ENCODE results near the gene CDH23.

The CDH23 gene

GRCh38 chr10:71521504-71522441 is 125.1 kb downstream of the CDH23 start:
- no peak for TF ChIP-seq POLR2A (IDR thresholded peaks at IDR 0.05; ENCODE audit: low read length)
- no peak for TF ChIP-seq GATA1 (IDR thresholded peaks at IDR 0.05; ENCODE audit: low read depth, low read length)
- DNase-seq: no peak

DNA sequence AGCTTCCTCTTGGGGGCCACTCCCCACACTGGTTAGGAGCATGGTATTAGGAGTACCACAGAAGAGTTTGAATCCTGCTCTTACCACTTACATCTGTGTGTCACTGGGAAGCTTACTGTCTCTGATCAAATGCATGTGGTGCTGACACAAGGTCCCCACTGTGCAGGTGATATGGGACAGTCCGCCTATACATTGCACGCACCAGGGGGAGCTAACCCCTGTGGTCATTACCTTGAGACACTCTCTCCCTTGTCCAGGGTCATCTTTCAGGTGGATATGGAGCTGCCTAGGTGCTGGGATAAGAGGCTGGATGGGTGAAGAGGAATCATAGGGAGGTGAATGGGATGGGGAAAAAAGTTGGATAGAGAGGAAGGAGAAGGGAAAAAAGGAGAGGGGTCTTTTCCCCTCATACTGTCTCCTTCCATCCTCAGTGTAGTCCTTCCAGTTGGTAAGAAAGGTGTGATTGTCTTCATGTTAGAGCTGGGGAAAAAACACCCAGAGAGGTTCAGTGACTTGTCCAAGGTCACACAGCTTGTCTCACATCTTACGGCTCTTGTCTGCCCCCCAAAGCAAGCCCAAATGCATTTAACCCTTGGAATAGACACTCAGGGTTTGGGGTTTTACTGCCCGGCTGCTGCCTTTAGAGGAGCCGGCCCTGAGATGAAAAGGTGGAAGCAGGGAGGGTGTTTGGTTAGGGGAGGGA is 125.9 kb downstream of the CDH23 start:
- DNase-seq: peak in 1 of 2 experiments; percentile 8
- no peak for TF ChIP-seq POLR2A (IDR thresholded peaks at IDR 0.05; ENCODE audit: low read length)

GRCh38 chr10:71523756-71524155 is 127.0 kb downstream of the CDH23 start:
- DNase-seq: no peak

DNA sequence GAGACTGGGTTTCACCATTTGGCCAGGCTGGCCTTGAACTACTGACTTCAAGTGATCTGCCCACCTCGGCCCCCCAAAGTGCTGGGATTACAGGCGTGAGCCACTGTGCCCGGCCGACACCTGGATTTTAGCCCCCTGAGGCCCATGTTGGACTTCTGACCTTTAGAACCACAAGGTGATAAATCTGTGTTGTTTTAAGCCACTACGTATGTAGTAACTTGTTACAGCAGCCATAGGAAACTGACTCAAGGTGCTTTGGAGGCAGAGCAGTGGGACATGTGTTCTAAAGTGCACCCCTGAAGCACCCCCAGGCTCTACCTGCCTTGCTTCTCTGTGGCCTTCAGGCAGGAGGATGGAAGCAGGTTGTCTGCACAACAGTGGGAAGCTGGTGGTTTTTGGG is 128.4 kb downstream of the CDH23 start:
- TF ChIP-seq GATA1 (IDR thresholded peaks at IDR 0.05; ENCODE audit: low read depth, low read length) (no peak), POLR2A (IDR thresholded peaks at IDR 0.05; ENCODE audit: low read length) (no peak)
- no peak for DNase-seq

More at GRCh38 chr10:71523756-71524155, 127.0 kb downstream of the CDH23 start:
- no peak for TF ChIP-seq POLR2A (IDR thresholded peaks at IDR 0.05; ENCODE audit: low read length)
- no peak for TF ChIP-seq GATA1 (IDR thresholded peaks at IDR 0.05; ENCODE audit: low read depth, low read length)

- TF ChIP-seq POLR2A (IDR thresholded peaks at IDR 0.05; ENCODE audit: low read length): no peak
- no peak for TF ChIP-seq GATA1 (IDR thresholded peaks at IDR 0.05; ENCODE audit: low read depth, low read length)
- DNase-seq: no peak
These were observed 129.0 kb downstream of the CDH23 start for GRCh38 chr10:71525721-71526120.

DNA sequence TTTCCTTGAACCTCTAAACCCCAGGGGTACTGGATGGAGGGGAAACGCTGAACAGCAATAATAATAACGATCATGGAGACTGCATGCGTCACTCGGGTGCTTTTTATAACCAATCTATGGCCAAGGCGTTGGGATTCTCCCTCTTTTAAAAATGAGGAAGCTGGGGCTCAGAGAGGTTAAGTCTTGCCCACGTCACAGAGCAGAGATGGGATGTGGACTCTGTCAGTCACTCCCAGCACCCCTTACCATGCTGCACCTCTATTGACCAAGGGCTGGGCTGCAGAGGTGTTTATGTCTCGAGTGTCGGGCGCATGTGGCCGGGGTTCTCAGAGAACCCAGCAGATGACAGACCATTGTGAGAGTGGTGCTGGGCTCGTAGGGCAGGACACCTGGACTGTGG is 129.9 kb downstream of the CDH23 start:
- no peak for DNase-seq
- TF ChIP-seq GATA1 (IDR thresholded peaks at IDR 0.05; ENCODE audit: low read depth, low read length) (no peak), POLR2A (IDR thresholded peaks at IDR 0.05; ENCODE audit: low read length) (no peak)

DNA sequence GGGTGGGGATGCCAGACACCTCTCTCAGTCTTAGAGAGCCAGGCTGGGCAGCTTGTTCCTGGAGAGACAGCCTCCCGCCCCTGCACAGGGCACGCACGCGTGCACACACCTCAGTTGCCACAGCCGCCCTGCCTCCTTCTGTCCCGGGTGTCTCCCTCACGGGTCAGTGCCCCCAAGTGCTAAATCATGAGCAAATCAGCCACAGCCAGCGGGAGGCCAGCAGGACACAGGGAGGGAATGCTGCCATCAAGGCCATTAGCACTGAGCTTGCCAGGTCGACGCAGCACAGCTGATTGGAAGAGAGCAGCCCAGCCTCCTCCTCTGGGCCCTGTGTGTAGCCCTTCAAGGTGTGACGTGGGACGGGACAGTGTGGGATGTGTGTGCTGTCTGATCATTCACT is 130.4 kb downstream of the CDH23 start:
- no peak for DNase-seq
- no peak for TF ChIP-seq POLR2A (IDR thresholded peaks at IDR 0.05; ENCODE audit: low read length)
- TF ChIP-seq GATA1 (IDR thresholded peaks at IDR 0.05; ENCODE audit: low read depth, low read length): no peak

- DNase-seq: no peak
- TF ChIP-seq GATA1 (IDR thresholded peaks at IDR 0.05; ENCODE audit: low read depth, low read length): no peak
- TF ChIP-seq POLR2A (IDR thresholded peaks at IDR 0.05; ENCODE audit: low read length): no peak
These were observed 131.9 kb downstream of the CDH23 start for GRCh38 chr10:71528371-71529206.

GRCh38 chr10:71529207-71529827 is 132.6 kb downstream of the CDH23 start:
- TF ChIP-seq GATA1 (IDR thresholded peaks at IDR 0.05; ENCODE audit: low read depth, low read length) (no peak), POLR2A (IDR thresholded peaks at IDR 0.05; ENCODE audit: low read length) (no peak)
- DNase-seq: no peak

GRCh38 chr10:71530781-71531180 is 134.1 kb downstream of the CDH23 start:
- DNase-seq: no peak
- TF ChIP-seq POLR2A (IDR thresholded peaks at IDR 0.05; ENCODE audit: low read length): no peak
- TF ChIP-seq GATA1 (IDR thresholded peaks at IDR 0.05; ENCODE audit: low read depth, low read length): no peak

DNA sequence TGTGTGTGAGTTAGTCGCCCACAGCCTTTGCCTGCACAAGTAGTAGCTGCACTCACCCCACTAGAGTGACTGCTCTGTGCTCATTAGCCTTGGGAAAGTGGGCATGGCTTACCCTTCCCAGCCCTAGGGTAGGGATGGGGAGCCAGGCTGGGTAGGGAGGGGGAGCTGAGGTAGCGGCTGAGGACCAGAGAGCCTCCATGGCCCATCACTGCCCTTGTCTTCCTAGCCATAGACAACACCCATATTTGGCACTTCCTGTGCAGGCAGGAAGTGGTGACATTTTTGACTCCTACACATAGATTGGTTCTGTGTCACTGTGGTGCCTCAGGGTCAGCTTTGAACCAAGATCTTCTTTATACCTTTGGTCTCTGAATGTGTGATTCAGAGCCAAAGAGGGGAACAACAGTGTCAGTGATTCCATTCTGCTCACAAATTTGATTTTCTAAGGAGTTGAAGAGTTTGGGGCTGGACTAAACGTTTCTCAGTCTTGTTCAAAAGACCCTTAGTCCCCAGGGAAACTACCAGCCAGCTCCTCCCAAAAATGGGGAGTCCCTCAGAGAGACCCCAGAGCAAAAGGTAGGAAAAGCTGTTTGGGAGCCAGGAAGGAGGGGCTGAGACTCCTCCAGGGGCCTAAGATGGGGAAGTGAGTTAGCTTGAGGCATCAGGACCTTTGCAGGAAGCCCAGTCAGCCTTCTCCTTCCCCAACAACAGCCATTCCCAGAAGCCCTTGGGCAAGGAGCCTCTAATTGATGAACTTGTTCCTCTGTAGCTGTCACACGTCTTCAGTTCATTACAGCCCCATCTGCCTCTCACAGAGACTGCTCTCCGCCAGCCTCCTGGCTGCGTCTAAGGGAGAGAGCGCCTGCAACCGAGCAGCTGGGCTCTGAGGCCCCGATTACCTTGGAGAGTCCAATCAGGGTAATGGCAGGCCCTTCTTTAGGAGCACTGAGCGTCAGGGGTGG is 135.0 kb downstream of the CDH23 start:
- DNase-seq: no peak
- TF ChIP-seq GATA1 (IDR thresholded peaks at IDR 0.05; ENCODE audit: low read depth, low read length) (no peak), POLR2A (IDR thresholded peaks at IDR 0.05; ENCODE audit: low read length) (no peak)

- TF ChIP-seq POLR2A (IDR thresholded peaks at IDR 0.05; ENCODE audit: low read length): no peak
- DNase-seq: no peak
These were observed 136.2 kb downstream of the CDH23 start for GRCh38 chr10:71532878-71533277.

Data from erythroblast (primary cell).